HG02938 (cell line): ENCODE measurements around the gene APAF1.

Source experiments
- ATAC-seq: cut with Tn5 transposase; IDR thresholded peaks from one replicate; pipeline ENCODE4 v1.9.1; 2021; ENCODE audit warnings: mild to moderate bottlenecking, moderate library complexity; ENCODE audit not compliant: unreplicated experiment

Gene APAF1

DNA sequence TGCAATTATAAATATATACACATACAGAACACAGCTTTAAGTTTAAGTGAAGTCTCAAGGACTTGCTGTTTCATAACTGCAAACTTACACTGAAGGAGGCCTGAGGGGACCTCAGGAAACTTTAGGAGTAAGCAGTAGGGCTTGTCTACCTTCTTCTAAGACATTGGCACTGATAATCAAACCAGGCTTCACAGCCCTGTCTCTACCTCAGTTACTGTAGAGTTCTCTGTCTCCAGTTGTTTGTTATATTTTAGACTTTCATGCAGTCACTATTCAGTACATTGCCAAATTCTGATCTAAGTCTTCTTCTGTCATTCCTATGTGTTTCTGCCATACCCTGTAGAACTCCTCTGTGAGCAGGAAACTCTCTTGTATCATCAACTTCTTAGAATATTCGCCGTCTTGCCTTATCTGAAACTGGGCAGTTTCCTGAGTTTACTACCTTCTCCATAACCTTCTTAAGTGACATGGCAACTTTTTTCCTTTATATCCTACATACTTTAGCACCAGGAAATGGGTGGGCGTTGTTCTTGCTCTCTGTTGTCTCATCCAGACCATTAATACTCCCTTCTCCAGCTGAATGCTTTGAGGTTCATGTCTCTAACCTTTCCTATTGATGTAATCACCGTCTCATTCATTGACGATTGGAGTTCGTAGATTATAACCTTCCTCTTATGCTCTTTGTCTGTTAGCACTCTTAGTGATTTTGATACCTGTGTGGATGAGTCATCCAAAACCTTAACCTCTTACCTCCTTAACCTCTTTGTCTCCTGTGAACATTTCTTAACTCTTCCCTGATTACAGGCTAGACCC is 11.4 kb downstream of the APAF1 start:
- no peak for ATAC-seq

DNA sequence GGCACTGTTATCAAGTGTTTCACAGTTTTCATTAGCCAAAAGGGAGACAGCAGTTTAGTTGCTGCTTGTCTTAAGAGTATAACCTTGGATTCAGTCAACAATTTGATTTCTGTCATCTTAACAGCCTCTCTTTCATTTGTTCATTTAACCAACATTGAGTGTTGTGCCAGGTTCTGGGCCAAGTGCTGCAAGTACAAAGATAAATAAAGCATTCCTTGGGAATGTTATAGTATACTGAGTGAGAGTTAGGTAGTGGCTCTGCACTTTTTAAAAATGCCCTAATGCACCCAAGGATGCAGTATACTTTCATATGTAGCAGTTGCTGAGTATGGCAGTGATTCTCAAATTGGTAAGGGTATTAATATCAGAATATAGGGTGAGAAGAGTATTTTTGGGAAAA is 15.4 kb downstream of the APAF1 start:
- ATAC-seq = no peak

DNA sequence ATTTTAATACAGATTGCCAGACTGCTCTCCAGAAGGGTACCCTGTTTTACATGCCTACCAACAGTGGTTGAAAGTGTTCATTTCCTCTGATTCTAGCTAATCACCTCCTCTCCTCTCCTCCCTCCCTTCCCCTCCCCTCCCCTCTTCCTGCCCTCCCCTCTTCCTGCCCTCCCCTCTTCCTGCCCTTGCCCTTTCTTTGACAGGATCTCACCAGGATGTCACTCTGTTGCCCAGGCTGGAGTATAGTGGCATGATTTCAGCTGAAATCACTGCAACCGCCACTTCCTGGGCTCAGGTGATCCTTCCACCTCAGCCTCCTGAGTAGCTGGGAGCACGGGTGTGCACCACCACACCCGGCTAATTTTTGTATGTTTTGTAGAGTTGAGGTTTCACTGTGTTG is 24.7 kb downstream of the APAF1 start:
- no peak for ATAC-seq

DNA sequence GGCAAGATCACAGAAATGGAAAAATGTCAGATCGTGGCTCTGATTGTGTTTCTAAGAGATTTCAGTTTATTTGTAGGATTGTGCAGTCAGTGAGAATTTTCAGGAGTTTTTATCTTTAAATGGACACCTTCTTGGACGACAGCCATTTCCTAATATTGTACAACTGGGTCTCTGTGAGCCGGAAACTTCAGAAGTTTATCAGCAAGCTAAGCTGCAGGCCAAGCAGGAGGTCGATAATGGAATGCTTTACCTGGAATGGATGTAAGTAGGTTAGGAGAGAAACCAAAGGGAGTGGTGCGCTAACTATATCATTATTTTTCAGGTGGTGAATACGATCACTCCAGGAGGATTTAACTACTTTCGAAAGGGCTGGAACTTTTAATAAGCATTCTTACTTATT is 26.4 kb downstream of the APAF1 start:
- no peak for ATAC-seq

DNA sequence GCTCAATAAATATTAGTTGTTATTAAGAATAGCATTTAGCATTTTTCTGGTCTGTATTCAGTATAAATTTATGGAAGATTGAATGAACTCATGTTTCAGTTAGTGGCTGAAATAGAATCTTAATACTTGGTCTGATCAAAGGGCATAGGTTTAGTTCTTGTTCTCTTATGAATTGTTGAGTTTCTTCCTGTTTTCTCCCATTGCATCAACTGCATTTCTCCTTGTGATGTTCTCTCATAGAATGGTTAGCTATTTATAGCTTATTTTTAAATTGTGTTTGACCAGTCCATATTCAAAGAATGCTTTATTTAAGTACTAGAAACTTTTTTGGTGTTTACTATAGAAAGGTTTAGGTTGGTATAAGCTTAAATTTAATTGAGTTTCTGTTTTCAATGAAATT is 29.8 kb downstream of the APAF1 start:
- ATAC-seq = no peak

DNA sequence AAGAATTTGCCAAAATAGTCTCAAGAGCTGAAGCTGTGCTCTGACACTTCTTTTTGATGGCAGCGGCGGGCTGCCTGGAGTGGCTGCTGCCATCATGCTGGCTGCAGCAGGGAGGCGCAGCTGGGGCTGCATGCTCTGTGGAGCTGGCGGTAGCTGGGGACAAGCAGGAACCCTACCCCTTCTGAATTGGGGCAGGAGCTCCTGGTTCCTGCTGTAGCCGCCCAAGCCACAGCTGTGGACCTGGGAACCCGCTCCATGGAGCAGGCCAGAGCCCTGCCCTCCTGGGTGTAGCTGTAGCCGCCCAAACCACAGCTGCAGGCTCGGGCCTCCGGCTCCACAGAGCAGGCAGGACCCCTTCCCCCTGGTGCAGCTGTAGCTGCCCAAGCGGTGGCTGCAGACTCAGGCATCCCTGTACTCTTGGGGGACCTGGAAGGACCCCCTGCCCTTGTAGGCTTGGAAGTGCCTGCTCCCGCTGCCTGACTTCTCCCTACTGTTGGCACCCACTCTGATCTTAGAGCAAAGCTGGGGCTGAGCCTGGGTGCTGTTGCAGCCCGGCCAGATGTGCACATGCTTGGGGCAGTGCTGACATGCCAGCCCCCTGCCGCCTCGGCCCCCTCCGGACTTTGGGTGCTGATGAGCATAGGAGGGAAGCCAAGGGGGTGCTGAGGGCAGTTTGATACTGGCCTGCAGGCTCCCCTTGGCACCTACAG is 33.3 kb downstream of the APAF1 start:
- no peak for ATAC-seq

DNA sequence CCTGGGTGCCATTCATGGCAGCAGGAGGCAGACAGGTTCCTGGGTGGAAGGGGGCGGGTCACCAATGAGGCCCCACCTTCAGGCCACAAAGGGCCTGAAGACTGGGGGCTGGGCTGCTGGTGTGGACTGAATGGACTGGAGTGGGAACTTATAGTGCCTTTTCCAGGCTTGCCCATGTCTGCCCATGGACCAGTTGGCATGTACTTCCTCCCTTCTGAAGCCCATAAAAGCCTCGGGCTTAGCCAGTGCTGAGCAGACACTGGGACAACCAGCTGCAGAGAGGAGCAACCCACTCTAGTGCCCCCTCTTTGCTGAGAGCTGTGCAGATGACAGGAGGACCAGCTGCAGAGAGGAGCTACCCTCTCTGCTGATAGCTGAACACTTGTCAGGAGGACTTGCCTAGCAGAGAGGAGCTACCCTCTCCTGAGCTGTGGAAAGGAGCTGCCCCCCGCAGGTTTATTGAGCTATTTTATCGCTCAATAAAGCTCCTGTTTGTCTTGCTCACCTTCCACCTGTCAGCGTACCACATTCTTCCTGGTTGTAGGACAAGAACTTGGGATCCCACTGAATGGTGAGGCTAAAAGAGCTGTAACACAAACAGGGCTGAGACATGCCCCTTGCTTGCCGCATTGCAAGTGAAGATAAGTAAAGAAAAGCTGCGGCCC is 34.0 kb downstream of the APAF1 start:
- no peak for ATAC-seq

DNA sequence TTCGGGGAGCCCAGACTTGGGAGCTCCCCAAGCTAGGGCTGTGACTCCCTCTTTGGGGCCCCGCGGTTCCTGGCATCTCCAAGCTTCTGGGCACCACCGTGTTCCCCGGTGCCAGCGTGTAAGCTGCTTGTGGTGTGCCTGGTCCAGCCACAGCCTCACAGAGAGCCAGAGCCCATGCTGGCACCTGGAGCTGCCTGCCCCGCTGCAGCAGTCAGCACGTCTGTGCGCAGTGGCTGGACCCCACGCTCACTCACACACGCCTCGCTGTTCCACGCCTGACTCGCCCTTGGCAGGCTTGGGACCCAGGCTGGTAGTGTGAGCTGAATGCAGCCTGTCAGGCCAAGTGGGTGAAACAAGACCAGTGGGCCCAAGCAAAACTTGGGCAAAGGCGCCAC is 34.5 kb downstream of the APAF1 start:
- ATAC-seq = no peak

DNA sequence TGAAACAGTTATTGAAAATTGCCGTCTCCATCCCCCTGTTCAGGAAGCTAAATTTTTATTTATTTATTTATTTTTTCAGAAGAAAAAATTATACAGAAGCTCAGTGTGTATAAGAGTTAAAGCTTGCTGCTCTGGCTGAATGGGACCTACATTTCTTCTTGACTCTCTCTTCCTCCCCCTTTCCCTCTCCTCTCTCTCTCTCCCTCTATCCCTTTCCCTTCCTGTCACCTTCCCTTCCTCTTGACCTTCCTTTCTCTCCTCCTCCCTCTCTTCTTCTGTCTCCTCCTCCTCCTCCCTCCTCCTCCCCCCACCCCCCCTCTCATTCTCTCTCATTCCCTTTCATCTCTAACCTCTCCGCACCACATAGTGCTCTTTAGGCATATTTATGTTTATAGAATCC is 39.1 kb downstream of the APAF1 start:
- no peak for ATAC-seq

DNA sequence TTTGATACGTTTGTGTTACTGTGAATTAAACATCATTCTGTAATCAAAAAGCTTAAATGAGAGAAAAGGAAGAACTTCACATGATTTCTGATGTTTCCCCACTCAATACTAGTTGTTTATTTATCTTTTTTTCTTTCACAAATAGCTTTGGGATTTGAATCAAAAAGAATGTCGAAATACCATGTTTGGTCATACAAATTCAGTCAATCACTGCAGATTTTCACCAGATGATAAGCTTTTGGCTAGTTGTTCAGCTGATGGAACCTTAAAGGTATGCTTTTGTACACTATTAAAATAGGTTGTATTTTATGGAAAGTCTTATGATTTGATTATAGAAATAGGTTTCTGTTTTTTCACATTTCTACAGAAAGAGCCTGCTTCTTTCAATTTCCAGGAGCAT is 41.5 kb downstream of the APAF1 start:
- no peak for ATAC-seq

DNA sequence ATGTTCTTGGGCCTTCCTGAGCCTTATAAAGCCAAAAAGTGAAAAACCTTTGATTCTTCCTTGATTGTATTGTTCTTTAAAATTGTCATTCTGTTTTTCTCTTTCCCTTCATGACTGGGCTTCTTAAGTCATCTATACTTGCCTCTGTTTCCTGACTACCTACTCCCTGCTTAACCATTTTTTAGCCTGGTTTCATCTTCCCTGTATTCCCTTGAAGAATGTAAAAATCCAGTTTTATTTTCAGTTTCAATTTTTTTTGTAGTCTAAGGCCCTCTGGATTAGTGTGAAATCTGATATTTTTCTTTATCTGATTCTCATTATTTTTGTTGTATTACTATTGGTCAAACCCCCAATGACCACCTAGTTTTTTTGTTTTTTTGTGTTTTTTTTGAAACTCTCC is 46.3 kb downstream of the APAF1 start:
- no peak for ATAC-seq

DNA sequence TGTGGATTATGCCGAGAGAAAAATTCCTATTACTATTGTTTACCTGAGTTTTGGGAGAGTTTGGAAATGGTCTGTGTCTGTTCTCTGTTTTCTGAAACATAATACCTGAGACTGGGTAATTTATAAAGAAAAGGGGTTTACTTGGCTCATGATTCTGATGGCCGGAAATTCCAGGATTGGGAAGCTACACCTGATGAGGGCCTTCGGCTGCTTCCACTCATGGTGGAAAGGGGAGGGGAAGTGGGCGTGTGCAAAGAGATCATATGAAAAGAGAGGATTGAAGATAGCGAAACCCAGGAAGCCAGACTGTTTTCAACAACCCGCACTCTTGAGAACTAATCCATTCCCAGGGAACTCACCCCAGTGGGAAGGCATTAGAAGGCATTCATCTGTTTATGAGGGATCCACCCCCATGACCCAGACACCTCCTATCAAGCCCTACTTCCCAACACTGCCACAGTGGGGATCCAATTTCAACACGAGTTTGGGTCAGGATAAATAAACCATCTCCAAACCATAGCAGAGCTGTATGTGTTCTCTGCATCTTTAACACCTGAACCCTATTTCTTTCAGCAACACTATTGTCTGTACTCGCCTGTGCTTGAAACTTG is 51.1 kb downstream of the APAF1 start:
- ATAC-seq = no peak

DNA sequence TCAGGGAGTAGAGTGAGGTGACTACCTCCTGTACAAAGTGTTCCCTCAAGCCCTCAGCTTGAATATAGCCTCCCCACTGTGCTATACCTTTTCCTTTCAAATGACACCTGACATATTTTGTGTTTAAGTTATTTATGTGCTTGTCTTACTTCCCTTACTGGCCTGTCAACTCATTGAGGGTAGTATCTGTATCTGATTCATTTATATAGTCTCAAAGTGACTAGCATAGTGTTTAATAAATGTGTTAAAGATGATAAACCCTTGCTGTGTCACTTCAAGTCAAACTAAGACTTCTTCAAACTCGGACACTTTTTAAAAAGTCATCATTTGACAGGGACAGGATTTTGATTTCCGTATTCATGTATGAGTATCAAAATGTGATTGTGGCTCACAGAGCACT is 52.1 kb downstream of the APAF1 start:
- no peak for ATAC-seq

DNA sequence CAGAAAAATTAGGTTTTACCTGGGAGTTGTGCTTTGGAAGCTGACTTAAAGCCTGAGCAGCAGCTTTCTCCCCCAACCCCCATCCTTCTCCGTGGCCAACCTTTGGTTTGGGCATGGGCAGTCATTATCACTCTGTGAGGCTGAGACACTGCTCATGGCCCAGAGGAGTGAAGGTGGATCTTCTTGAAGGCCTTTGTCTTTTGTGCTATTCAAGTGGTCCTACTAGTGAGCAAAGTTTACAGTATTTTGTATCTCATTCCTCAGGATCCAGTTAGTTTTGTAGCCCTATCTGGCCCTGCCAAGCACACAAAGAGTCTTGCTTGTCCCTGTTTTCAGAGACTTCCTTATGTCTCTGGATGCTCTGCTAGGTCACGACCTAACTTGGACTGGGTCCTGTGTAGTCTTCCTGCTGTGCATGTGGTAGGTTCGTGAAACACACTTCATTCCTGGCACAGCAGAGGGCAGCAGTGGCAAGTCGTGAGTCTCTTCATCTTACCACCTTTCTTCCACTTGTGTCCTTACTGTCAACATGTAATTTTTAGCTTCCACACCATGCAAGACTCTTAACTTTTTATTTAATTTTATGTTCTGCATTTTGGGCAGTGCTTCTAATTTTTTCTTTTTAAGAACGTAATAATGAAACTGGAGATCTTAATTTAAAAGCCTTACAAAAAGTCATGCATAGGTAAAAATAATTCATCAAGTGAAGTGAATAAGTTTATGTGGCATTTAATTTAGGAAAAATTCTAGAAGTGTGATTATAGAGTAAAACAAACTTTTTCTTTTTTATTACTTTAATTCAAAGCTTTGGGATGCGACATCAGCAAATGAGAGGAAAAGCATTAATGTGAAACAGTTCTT is 53.7 kb downstream of the APAF1 start:
- peak; percentile 97 for ATAC-seq

DNA sequence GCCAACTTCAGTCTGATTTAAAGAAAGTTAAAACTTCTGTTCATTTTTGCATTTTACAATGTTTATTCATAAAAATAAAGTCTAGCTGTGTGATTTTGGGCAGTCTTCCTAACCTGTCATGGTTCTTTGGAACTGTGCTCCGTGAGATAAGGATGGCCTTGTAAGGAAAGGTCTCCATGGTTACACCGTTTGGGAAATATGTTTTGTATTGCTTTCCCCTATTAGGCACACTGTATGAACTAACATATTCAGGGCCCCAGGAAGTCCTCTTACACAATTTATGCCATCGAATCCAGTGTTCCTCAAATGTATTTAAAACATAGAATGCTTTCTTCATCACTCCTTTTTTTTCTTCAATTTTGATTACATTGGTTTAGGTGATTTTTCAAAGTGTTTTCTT is 54.5 kb downstream of the APAF1 start:
- no peak for ATAC-seq

DNA sequence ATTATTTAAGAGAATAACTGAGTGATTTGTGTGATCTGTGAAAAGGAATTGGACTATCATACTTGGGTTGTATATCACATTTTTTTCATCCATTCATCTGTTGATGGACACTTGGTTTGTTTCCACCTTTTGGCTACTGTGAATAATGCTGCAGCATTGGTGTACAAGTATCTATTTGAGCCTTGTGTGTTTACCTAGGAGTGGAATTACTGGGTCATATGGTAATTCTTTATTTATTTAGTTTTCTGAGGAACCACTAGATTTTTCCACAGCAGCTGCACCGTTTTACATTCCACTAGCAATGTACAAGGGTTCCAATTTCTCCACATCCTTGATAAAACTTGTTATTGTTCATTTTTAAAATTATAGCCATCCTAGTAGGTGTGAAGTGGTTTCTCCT is 56.1 kb downstream of the APAF1 start:
- no peak for ATAC-seq

DNA sequence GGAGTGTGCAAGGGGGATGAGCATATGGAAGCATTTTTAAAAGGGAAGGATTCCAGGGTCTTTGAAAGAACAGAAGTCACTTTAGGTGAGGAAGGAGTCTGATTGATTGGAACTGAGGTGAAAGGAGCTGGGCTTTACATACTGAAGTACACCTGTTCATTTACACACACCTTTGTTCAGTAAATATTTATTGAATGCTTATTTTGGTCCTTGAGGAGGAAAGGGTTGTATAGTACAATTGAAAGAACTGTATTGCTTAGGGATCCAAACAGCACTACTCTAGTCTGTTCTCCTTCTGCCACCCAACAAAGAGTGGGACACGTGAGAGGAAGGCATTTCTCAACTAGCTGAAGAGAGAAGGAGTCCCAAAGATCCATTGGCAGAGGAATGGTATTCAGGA is 63.9 kb downstream of the APAF1 start:
- ATAC-seq = no peak

DNA sequence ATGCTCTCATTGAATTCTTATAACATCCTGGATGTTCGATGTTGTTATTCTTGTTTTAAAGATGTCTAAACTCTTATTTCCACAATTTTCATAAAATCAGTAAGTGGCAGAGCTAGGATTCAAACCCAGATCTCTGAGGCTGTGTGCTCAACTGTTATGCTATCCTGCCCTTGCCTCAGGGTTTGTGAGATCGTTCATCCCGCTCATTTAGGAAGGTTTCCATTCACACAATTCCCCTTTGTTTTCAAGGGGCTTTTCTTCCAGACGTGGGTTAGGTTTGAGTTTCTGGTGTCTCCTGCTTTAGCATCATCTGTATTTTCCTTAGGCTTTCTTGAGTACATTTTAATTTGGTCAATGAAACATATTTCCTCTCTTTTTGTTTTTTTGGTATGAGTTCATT is 69.3 kb downstream of the APAF1 start:
- no peak for ATAC-seq

DNA sequence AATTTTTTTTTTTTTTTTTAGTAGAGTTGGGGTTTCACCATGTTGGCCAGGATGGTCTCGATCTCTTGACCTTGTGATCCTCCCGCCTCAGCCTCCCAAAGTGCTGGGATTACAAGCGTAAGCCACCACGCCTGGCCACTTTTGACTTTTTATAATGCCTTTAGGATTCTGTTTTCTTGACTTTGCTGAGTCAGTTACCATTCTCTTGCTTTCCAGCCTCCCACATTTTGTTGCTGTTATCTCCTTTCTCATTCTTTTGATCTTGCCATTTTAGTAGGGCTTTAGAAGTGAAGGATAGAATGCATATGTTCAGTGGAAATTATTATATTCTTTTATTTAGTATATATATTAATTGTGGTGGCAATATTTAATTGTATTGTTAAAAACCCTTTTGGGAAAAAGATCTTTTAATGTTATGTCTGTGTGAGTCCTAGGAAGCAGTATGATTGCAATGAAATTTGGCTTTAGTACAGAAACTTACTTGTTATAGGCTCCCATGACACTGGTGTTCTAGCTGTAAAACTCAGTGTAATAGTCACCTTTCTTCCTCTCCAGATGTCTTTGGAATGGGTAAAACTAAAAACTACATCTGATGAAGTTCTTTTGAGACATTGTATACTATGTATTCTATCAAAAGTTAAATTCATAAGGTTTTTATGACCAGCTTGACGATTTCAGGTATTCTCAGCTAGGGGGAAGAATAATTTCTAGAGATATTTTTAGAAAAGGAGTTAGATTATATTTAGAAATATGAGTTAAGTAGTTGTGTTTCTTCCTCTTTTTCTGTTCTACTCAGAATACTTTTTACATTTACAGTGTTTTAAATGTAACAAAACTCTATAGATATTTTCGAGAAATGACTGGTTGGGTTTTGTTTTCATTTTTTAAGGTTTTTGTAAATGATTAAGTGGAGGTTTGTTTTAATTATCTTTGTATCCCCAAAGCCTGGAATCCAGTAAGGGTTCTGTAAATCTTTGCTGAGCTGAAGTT is 74.7 kb downstream of the APAF1 start:
- ATAC-seq = peak; percentile 64
